Measurements from ENCODE around the gene KCNAB1.

The KCNAB1 gene

GRCh38 chr3:156351783-156352182 lies 231.4 kb downstream of the KCNAB1 start:
- H3K27ac ChIP-seq (ENCODE audit: insufficient read depth, low read depth, low read length, poor library complexity, severe bottlenecking): no peak overlapping the region
- H3K36me3 ChIP-seq (ENCODE audit: control insufficient read depth, insufficient read depth, low read length): no peaks in the 10 kb centered on the region
- WGBS, 2 experiments: 91 to 96% methylated on average over 6 of the region's 6 CpGs
- H3K4me3 ChIP-seq (ENCODE audit: insufficient read depth, low read depth, low read length): no peak overlapping the region
- no peaks in the 10 kb centered on the region for H3K9me3 ChIP-seq (ENCODE audit: control insufficient read depth, low read length)
- no peaks in the 10 kb centered on the region for H3K4me1 ChIP-seq (ENCODE audit: control insufficient read depth, insufficient read depth, low read length)
- H3K27me3 ChIP-seq (ENCODE audit: control insufficient read depth, insufficient read depth, low read length, poor library complexity, severe bottlenecking): no peaks in the 10 kb centered on the region

GRCh38 chr3:156352728-156353127 lies 232.3 kb downstream of the KCNAB1 start:
- Histone ChIP-seq H3K36me3 (ENCODE audit: control insufficient read depth, insufficient read depth, low read length) (no peaks in the 10 kb centered on the region), H3K4me3 (ENCODE audit: insufficient read depth, low read depth, low read length) (no peak overlapping the region)

DNA sequence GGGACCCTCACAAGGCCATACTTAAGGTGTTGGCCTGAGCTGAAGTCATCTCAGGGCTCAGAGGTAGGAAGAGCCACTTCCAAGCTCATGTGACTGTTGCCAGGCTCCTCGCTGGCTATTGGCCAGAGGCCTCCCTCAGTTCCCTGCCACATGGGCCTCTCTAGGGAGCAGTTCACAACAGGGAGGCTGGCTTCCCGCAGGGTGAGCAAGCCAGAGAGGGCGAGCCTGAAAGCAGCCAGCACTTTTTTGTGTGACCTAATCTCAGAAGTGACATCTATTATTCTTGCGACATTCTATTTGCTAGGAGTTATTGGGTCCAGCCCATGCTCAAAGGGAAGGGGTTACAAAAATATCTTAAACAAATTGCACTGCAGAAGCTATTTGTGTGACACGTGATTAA lies 233.2 kb downstream of the KCNAB1 start:
- H3K4me3 ChIP-seq (ENCODE audit: insufficient read depth, low read depth, low read length): no peak overlapping the region
- 85 to 93% methylated on average over 5 of the region's 5 CpGs for WGBS, 2 experiments
- H3K36me3 ChIP-seq (ENCODE audit: control insufficient read depth, insufficient read depth, low read length): no peaks in the 10 kb centered on the region
- no peaks in the 10 kb centered on the region for H3K9me3 ChIP-seq (ENCODE audit: control insufficient read depth, low read length)
- no peaks in the 10 kb centered on the region for H3K4me1 ChIP-seq (ENCODE audit: control insufficient read depth, insufficient read depth, low read length)
- H3K27ac ChIP-seq (ENCODE audit: insufficient read depth, low read depth, low read length, poor library complexity, severe bottlenecking): no peak overlapping the region
- no peaks in the 10 kb centered on the region for H3K27me3 ChIP-seq (ENCODE audit: control insufficient read depth, insufficient read depth, low read length, poor library complexity, severe bottlenecking)

More at GRCh38 chr3:156352728-156353127, 232.3 kb downstream of the KCNAB1 start:
- H3K27ac ChIP-seq (ENCODE audit: insufficient read depth, low read depth, low read length, poor library complexity, severe bottlenecking): no peak overlapping the region
- no peaks in the 10 kb centered on the region for H3K27me3 ChIP-seq (ENCODE audit: control insufficient read depth, insufficient read depth, low read length, poor library complexity, severe bottlenecking)
- H3K4me1 ChIP-seq (ENCODE audit: control insufficient read depth, insufficient read depth, low read length): no peaks in the 10 kb centered on the region
- WGBS, 2 experiments: 91 to 93% methylated on average over 2 of the region's 2 CpGs
- no peaks in the 10 kb centered on the region for H3K9me3 ChIP-seq (ENCODE audit: control insufficient read depth, low read length)

DNA sequence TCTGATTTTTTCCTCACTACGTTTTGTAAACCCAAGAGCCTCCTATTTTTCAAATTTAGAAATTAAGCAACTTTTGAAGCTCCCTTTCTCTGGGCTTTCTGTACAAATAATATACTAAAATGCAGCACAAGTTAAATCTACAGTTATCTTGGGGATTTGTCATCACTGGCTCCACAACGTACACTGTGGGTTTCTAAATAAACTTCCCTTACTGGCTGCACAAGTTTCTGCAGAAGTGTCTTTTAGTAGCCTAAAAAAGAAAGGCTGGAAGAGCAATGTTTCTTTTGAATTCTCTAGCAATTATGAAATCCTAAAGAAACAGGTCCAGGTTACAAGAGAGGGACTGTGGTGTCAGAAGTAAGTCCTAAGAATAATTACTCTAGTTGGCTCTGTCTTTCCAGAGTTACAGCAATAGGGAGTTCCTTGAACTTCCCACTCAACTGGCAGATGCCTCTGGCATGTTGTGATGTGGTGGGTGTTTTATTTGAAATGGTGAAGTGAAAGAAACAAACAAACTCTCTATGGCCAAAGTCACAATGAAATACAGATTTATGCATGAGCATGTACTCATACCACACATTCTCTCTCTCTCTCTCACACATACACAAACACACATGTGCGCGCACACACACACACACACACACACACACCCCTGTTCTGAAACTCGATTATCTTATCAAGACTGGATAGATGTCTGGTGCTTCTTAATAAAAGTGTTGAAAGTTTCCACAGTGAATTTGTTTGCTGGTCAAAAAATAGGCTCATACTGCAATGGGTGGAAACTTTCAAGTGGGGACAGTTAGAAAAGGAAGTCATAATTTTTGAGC lies 236.4 kb downstream of the KCNAB1 start:
- Histone ChIP-seq H3K27ac (ENCODE audit: insufficient read depth, low read depth, low read length, poor library complexity, severe bottlenecking) (no peak overlapping the region), H3K4me1 (ENCODE audit: control insufficient read depth, insufficient read depth, low read length) (no peaks in the 10 kb centered on the region)

GRCh38 chr3:156358232-156358631 lies 237.9 kb downstream of the KCNAB1 start:
- no peak overlapping the region for H3K27ac ChIP-seq (ENCODE audit: insufficient read depth, low read depth, low read length, poor library complexity, severe bottlenecking)
- H3K4me1 ChIP-seq (ENCODE audit: control insufficient read depth, insufficient read depth, low read length): no peaks in the 10 kb centered on the region
- H3K36me3 ChIP-seq (ENCODE audit: control insufficient read depth, insufficient read depth, low read length): no peaks in the 10 kb centered on the region
- no peaks in the 10 kb centered on the region for H3K27me3 ChIP-seq (ENCODE audit: control insufficient read depth, insufficient read depth, low read length, poor library complexity, severe bottlenecking)
- 35 to 57% methylated on average over 1 of the region's 2 CpGs for WGBS, 2 experiments
- H3K4me3 ChIP-seq (ENCODE audit: insufficient read depth, low read depth, low read length): no peak overlapping the region
- no peaks in the 10 kb centered on the region for H3K9me3 ChIP-seq (ENCODE audit: control insufficient read depth, low read length)

More for the DNA sequence above, 236.4 kb downstream of the KCNAB1 start:
- H3K9me3 ChIP-seq (ENCODE audit: control insufficient read depth, low read length): no peaks in the 10 kb centered on the region
- H3K4me3 ChIP-seq (ENCODE audit: insufficient read depth, low read depth, low read length): no peak overlapping the region
- 85 to 95% methylated on average over 5 of the region's 5 CpGs for WGBS, 2 experiments
- H3K27me3 ChIP-seq (ENCODE audit: control insufficient read depth, insufficient read depth, low read length, poor library complexity, severe bottlenecking): no peaks in the 10 kb centered on the region
- no peaks in the 10 kb centered on the region for H3K36me3 ChIP-seq (ENCODE audit: control insufficient read depth, insufficient read depth, low read length)

GRCh38 chr3:156359368-156359767 lies 239.0 kb downstream of the KCNAB1 start:
- H3K27ac ChIP-seq (ENCODE audit: insufficient read depth, low read depth, low read length, poor library complexity, severe bottlenecking): no peak overlapping the region
- no peaks in the 10 kb centered on the region for H3K36me3 ChIP-seq (ENCODE audit: control insufficient read depth, insufficient read depth, low read length)
- no peaks in the 10 kb centered on the region for H3K27me3 ChIP-seq (ENCODE audit: control insufficient read depth, insufficient read depth, low read length, poor library complexity, severe bottlenecking)
- no peaks in the 10 kb centered on the region for H3K9me3 ChIP-seq (ENCODE audit: control insufficient read depth, low read length)
- 90 to 95% methylated on average over 3 of the region's 3 CpGs for WGBS, 2 experiments
- H3K4me1 ChIP-seq (ENCODE audit: control insufficient read depth, insufficient read depth, low read length): no peaks in the 10 kb centered on the region
- no peak overlapping the region for H3K4me3 ChIP-seq (ENCODE audit: insufficient read depth, low read depth, low read length)

DNA sequence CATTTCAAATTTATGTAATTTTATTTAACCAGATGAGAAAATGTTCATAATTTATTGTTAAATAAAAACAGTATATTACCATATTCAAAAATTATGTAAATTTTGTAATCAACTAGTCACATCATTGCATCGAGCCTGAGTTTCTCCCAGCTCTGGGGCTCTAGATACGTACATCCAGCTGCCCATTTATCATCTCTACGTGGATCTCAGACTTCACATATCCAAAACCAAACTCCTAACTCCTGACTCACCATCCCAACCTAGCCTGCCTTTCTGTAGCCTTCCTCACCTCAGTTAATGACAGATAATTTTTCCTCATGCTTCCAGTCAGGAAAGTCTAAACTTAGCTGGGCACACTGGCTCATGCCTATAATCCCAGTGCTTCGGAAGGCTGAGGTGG lies 239.7 kb downstream of the KCNAB1 start:
- H3K27ac ChIP-seq (ENCODE audit: insufficient read depth, low read depth, low read length, poor library complexity, severe bottlenecking): no peak overlapping the region
- no peak overlapping the region for H3K4me3 ChIP-seq (ENCODE audit: insufficient read depth, low read depth, low read length)
- no peaks in the 10 kb centered on the region for H3K4me1 ChIP-seq (ENCODE audit: control insufficient read depth, insufficient read depth, low read length)
- no peaks in the 10 kb centered on the region for H3K9me3 ChIP-seq (ENCODE audit: control insufficient read depth, low read length)
- WGBS, 2 experiments: 90 to 93% methylated on average over 4 of the region's 4 CpGs
- H3K36me3 ChIP-seq (ENCODE audit: control insufficient read depth, insufficient read depth, low read length): no peaks in the 10 kb centered on the region
- no peaks in the 10 kb centered on the region for H3K27me3 ChIP-seq (ENCODE audit: control insufficient read depth, insufficient read depth, low read length, poor library complexity, severe bottlenecking)

DNA sequence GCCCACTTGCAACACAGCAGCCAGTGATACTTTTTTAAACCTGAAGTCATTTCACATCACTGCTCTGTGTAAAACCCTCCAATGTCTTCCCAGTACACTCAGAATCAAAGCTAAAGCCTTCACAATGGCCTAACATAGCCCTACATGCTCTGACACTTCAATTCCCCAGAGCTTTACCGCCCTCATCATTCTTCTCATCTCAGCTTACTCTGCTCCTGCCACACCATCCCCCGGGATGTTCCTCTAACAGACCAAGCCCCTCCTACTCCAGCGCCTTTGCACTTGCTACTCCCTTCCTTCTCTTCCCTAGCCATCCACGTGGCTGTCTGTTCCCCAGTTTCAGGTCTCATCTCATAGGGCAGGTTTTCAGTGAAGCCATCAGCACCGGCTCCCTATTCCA lies 240.6 kb downstream of the KCNAB1 start:
- H3K4me3 ChIP-seq (ENCODE audit: insufficient read depth, low read depth, low read length): no peak overlapping the region
- H3K4me1 ChIP-seq (ENCODE audit: control insufficient read depth, insufficient read depth, low read length): no peaks in the 10 kb centered on the region
- H3K36me3 ChIP-seq (ENCODE audit: control insufficient read depth, insufficient read depth, low read length): no peaks in the 10 kb centered on the region
- 57 to 58% methylated on average over 5 of the region's 5 CpGs for WGBS, 2 experiments
- H3K27ac ChIP-seq (ENCODE audit: insufficient read depth, low read depth, low read length, poor library complexity, severe bottlenecking): no peak overlapping the region
- H3K9me3 ChIP-seq (ENCODE audit: control insufficient read depth, low read length): no peaks in the 10 kb centered on the region
- H3K27me3 ChIP-seq (ENCODE audit: control insufficient read depth, insufficient read depth, low read length, poor library complexity, severe bottlenecking): no peaks in the 10 kb centered on the region

GRCh38 chr3:156366559-156366958 lies 246.2 kb downstream of the KCNAB1 start:
- Histone ChIP-seq H3K9me3 (ENCODE audit: control insufficient read depth, low read length) (no peaks in the 10 kb centered on the region), H3K4me1 (ENCODE audit: control insufficient read depth, insufficient read depth, low read length) (no peaks in the 10 kb centered on the region)
- WGBS, 2 experiments: 94 to 97% methylated on average over 3 of the region's 3 CpGs

DNA sequence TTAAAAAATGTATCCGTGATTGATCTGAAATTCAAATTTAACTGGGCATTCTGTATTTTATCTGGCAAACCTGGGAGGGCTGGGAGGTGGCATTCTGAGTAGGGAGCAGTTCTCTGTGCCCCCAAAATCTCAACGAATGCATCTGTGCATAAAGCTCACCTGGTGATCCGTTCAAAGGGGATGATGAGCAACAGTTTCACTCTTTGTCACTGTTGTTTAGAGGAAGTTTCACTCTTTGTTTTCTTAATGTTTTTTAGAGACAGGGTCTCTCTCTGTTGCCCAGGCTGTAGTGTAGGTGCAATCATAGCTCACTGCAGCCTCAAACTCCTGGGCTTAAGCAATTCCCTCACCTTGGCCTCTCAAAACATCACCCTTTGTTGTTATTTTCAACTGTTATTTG lies 247.8 kb downstream of the KCNAB1 start:
- Histone ChIP-seq H3K4me1 (ENCODE audit: control insufficient read depth, insufficient read depth, low read length) (peaks cover 6% of the 10 kb centered on the region), H3K27me3 (ENCODE audit: control insufficient read depth, insufficient read depth, low read length, poor library complexity, severe bottlenecking) (no peaks in the 10 kb centered on the region), H3K4me3 (ENCODE audit: insufficient read depth, low read depth, low read length) (no peak overlapping the region), H3K27ac (ENCODE audit: insufficient read depth, low read depth, low read length, poor library complexity, severe bottlenecking) (no peak overlapping the region), H3K36me3 (ENCODE audit: control insufficient read depth, insufficient read depth, low read length) (no peaks in the 10 kb centered on the region), H3K9me3 (ENCODE audit: control insufficient read depth, low read length) (no peaks in the 10 kb centered on the region)
- 74 to 75% methylated on average over 3 of the region's 3 CpGs for WGBS, 2 experiments

More at GRCh38 chr3:156366559-156366958, 246.2 kb downstream of the KCNAB1 start:
- H3K36me3 ChIP-seq (ENCODE audit: control insufficient read depth, insufficient read depth, low read length): no peaks in the 10 kb centered on the region
- no peak overlapping the region for H3K4me3 ChIP-seq (ENCODE audit: insufficient read depth, low read depth, low read length)
- H3K27me3 ChIP-seq (ENCODE audit: control insufficient read depth, insufficient read depth, low read length, poor library complexity, severe bottlenecking): no peaks in the 10 kb centered on the region
- H3K27ac ChIP-seq (ENCODE audit: insufficient read depth, low read depth, low read length, poor library complexity, severe bottlenecking): no peak overlapping the region

Data from ectodermal cell (in vitro differentiated cells).